Type B pancreatic cell (in vitro differentiated cells): ENCODE results near the gene KPNB1. TPM values are rescaled to one million over a fixed set of nuclear protein-coding genes. Genes with fewer than 3 reads are reported as not detected.
A peak's percentile ranks its signal among the peaks of the same experiment; 100 is the strongest.

ENCODE experiments used
- DNase-seq: peaks from one replicate; pipeline ENCODE4 v3.0.0; 2021; ENCODE audit warnings: mixed read lengths; ENCODE audit not compliant: unreplicated experiment; ENCODE audit errors: extremely low spot score
- H3K27ac Mint-ChIP-seq: 2 replicates; pipeline ENCODE4 v1.8.0; 2021; ENCODE audit warnings: mild to moderate bottlenecking, mixed read lengths
- H3K27me3 Mint-ChIP-seq: 2 replicates; pipeline ENCODE4 v1.8.0; 2021; ENCODE audit warnings: mixed read lengths
- H3K36me3 Mint-ChIP-seq: 2 replicates; pipeline ENCODE4 v1.8.0; 2021; ENCODE audit warnings: mixed read lengths
- H3K4me1 Mint-ChIP-seq: one replicate; pipeline ENCODE4 v1.8.0; 2021; ENCODE audit warnings: mixed read lengths; ENCODE audit not compliant: unreplicated experiment
- H3K4me3 Mint-ChIP-seq: 2 replicates; pipeline ENCODE4 v1.8.0; 2021; ENCODE audit warnings: mild to moderate bottlenecking, mixed read lengths
- H3K9me3 Mint-ChIP-seq: 2 replicates; pipeline ENCODE4 v1.8.0; 2021; ENCODE audit warnings: mixed read lengths
- total RNA-seq: library from RNA; stranded (reverse); gene quantifications from 2 replicates; pipeline ENCODE4 v1.2.1, GENCODE V29; 2021; ENCODE audit warnings: low replicate concordance
- TF ChIP-seq, protein P1 (sequence below): fragments of 200-600 bp; sonication (generic); conservative IDR thresholded peaks from 2 replicates; pipeline ENCODE4 v1.5.0; 2021; ENCODE audit warnings: antibody characterized with exemption, mild to moderate bottlenecking

Gene KPNB1
- total RNA-seq, 1 donor from 2014 or later, result 372 TPM

DNA sequence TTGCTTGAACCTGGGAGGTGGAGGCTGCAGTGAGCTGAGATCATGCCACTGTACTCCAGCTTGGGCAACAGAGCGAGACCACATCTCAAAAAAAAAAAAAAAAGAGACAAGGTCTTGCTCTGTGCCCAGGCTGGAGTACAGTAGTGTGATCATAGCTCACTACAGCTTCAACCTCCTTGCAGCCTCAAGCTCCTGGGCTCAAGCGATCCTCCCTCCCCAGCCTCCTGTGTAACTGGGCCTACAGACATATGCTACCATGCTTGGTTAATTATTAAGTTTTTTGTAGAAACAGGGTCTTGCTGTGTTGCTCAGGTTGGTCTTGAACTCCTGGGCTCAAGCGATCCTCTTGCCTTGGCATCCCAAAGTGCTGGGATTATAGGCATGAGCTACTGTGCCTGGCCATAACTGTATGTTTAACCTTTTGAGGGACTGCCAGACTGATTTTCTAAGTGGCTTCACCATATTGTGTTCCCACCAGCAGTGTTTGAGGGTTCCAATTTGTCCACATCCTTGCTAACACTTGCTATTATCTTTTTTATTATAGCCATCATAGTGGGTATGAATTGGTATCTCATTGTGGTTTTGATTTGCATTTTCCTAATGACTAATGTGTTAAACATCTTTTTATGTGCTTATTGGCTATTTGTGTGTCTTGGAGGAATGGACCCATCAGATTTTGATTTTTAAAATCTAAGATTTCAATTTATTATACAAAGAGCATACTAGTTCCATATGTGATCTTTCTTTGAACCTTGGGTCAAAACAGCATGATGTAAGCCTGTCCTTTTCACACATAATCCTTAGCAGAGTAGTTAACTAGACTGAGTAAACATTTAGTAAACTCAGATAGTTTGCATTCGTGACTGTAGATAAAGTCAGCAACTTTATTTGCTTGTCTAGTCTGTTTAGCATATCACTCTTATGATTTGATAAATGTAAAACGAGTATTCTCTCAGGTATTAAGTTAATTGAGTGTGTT, 38.1 kb upstream of the KPNB1 start:
- Mint-ChIP-seq H3K27me3 (no peaks in the 10 kb centered on the region), H3K4me1 (peaks cover 5% of the 10 kb centered on the region), H3K4me3 (no peak overlapping the region), H3K27ac (peak overlapping the region; percentile 49), H3K9me3 (no peaks in the 10 kb centered on the region), H3K36me3 (peaks cover 35% of the 10 kb centered on the region)
- TF ChIP-seq, protein P1, sequence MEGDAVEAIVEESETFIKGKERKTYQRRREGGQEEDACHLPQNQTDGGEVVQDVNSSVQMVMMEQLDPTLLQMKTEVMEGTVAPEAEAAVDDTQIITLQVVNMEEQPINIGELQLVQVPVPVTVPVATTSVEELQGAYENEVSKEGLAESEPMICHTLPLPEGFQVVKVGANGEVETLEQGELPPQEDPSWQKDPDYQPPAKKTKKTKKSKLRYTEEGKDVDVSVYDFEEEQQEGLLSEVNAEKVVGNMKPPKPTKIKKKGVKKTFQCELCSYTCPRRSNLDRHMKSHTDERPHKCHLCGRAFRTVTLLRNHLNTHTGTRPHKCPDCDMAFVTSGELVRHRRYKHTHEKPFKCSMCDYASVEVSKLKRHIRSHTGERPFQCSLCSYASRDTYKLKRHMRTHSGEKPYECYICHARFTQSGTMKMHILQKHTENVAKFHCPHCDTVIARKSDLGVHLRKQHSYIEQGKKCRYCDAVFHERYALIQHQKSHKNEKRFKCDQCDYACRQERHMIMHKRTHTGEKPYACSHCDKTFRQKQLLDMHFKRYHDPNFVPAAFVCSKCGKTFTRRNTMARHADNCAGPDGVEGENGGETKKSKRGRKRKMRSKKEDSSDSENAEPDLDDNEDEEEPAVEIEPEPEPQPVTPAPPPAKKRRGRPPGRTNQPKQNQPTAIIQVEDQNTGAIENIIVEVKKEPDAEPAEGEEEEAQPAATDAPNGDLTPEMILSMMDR, result no peak
- no peak for DNase-seq

DNA sequence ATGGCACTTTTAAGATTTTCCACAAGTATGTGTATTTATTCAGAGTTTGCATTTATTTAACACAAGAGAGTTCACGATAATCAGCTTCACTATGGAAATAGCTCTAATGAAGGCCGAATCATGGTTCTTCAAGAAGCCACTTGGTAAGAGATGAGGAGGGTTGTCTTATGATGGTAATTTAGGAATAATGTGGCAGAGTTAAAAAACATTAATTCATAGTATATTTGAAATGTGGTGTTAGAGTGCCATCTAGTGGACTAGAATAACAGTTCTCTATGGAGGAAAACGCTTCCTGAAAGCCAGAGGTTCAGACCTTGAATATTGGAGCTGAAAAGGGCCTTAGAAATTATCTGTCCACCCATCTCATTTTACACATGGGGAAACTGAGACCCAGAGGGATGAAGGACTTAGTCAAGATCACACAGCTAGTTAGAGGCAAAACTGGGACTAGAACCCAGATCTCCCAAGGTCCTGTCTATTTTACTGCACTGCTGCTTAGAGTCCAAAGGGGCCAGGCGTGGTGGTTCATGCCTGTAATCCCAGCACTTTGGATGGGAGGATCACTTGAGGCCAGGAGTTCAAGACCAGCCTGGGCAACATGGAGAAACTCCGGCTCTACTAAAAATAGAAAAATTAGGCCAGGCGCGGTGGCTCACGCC, 33.8 kb upstream of the KPNB1 start:
- H3K36me3 Mint-ChIP-seq, result peaks cover 27% of the 10 kb centered on the region
- H3K27ac Mint-ChIP-seq, result peak overlapping the region; percentile 63
- no peaks in the 10 kb centered on the region for H3K27me3 Mint-ChIP-seq
- DNase-seq, result no peak
- no peaks in the 10 kb centered on the region for H3K4me1 Mint-ChIP-seq
- TF ChIP-seq, protein P1, result peak; percentile 89
- no peak overlapping the region for H3K4me3 Mint-ChIP-seq
- H3K9me3 Mint-ChIP-seq, result no peaks in the 10 kb centered on the region

DNA sequence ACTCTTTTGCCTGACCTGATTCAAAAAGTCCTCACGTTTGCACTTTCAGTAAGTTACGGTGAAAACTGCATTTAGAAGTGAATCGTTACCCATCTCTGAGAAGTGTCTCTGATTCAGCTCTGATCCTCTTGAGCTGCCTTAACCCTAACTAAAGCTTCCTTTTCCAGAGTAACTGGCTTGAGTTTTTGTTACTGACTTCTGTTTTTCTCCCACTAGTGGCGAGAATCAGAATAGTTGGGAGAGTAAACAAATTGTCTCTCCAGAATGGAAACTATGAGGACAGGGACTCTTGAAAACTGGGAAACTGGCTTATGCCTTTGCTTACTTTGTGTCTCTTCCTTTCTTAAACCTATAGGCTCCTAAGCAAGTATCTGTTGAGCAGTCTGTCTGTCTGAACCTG, 31.3 kb upstream of the KPNB1 start:
- Mint-ChIP-seq H3K27ac (no peak overlapping the region), H3K36me3 (peaks cover 28% of the 10 kb centered on the region)

DNA sequence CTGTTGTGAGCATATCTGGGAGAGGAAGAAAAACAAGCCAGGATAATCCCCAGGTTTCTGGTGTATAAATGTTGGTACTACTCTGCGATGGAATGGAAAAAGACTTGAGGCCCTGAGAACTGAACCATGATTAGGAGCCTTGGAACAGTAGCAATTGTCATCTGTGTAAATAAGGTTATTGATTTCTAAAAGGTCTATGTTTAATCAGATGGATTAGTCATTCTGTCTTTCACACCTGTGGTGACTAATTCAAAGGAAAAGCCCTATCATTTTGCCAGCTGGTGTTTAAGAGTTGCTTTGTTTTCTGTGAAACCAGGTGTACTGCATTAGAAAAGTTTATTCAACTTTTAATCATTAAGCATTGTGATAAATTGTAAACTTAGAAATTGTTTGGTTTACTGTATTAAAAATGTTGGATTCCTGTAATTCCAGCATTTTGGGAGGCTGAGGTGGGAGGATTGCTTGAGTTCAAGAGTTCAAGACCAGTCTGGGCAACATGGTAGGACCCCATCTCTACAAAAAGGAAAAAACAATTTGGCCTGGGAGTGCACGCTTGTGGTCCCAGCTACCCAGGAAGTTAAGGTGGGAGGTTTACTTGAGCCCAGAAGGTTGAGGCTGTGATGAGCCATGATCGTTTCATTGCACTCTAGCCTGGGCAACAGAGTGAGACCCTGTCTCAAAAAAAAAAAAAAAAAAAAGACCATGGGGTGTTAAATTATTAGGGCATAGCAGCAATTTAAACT, 29.0 kb upstream of the KPNB1 start:
- Mint-ChIP-seq H3K9me3 (no peaks in the 10 kb centered on the region), H3K27ac (peak overlapping the region; percentile 75), H3K36me3 (peaks cover 36% of the 10 kb centered on the region), H3K4me1 (peaks cover 5% of the 10 kb centered on the region), H3K4me3 (no peak overlapping the region), H3K27me3 (no peaks in the 10 kb centered on the region)
- TF ChIP-seq, protein P1, result no peak
- DNase-seq, result no peak

More for the DNA sequence above, 31.3 kb upstream of the KPNB1 start:
- Mint-ChIP-seq H3K4me3 (no peak overlapping the region), H3K9me3 (no peaks in the 10 kb centered on the region), H3K27me3 (no peaks in the 10 kb centered on the region), H3K4me1 (peaks cover 5% of the 10 kb centered on the region)
- DNase-seq, result no peak
- TF ChIP-seq, protein P1, result peak; percentile 60
